Stimulated activated naive CD8-positive, alpha-beta T cell treated with anti-CD3 and anti-CD28 coated beads, Interleukin-15, amount 100 ng/mL, for 72 hours (primary cell): ENCODE measurements around the gene PCCB.
A peak's percentile ranks its signal among the peaks of the same experiment; 100 is the strongest.

Experiments used
- ATAC-seq: fragments of 150-1000 bp; cut with Tn5 transposase; 2 replicates; pipeline ENCODE4 v1.10.0; 2021; ENCODE audit warnings: mild to moderate bottlenecking, moderate library complexity
- DNase-seq, 2 donors: peaks; one replicate each; pipeline ENCODE4 v3.0.0; 2021 to 2022
- H3K27ac Mint-ChIP-seq, 2 donors: one replicate each; pipeline ENCODE4 v1.8.0; 2022; ENCODE audit warnings: mild to moderate bottlenecking in 2 of 2, mixed read lengths in 2 of 2, moderate library complexity in 2 of 2
- H3K27me3 Mint-ChIP-seq: one replicate; pipeline ENCODE4 v1.8.0; 2022; ENCODE audit warnings: mixed read lengths
- H3K4me1 Mint-ChIP-seq: one replicate; pipeline ENCODE4 v1.8.0; 2022; ENCODE audit warnings: mild to moderate bottlenecking, mixed read lengths
- H3K4me3 Mint-ChIP-seq, 2 donors: one replicate each; pipeline ENCODE4 v1.8.0; 2022; ENCODE audit warnings: mild to moderate bottlenecking in 2 of 2, mixed read lengths in 2 of 2, moderate library complexity in 1 of 2
- H3K9me3 Mint-ChIP-seq, 2 donors: one replicate each; pipeline ENCODE4 v1.8.0; 2022; ENCODE audit warnings: mixed read lengths in 2 of 2

PCCB gene

DNA sequence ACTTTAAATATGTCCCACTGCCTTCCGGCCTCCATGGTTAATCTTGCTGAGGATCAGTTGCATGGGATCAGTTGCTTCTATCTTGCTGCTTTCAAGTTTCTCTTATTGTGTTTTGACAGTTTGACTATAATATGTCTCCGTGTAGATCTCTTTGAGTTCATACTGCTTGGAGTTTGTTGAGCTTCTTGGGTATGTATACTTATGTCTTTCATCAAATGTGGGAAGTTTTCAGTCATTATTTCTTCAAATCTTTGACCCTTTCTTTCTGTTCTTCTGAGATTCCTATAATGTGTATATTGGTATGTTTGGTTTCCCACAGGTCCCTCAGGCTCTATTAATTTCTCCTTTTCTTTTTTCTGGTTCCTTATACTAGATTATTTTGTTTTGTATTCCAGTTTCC lies 30.8 kb downstream of the PCCB start:
- Mint-ChIP-seq H3K27me3 (no peaks in the 10 kb centered on the region), H3K4me3 (no peak overlapping the region), H3K4me1 (no peaks in the 10 kb centered on the region), H3K9me3 (peaks cover 23 to 25% of the 10 kb centered on the region in 2 donors), H3K27ac (no peak overlapping the region)
- DNase-seq: no peak
- ATAC-seq: no peak

DNA sequence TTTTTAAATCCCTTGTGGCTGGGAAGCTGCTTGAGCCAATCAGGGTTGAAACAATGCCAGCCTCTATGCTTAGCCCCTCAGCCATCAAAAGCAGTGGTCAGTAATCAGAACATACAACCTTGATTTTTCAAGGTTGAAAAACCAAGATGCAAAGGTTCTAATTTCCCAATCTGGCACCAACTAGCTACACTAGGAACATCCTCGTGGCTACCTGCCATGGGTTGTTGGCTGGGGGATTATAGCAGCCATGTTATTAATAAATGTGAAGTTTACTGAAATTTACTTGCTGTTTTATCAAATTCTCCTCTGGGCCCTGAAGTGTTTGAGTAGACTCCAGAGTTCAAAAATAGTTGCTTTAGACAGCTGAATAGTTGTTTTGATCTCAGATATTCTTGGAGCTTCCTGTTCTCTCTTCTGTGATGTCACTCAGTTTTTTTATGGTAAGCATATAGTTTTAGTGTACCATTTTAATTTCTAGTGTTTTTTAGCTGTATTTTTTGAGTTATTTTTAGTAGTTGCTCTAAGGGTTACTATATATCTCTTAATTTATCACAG lies 31.9 kb downstream of the PCCB start:
- Mint-ChIP-seq H3K4me3 (no peak overlapping the region), H3K9me3 (peaks cover 23 to 25% of the 10 kb centered on the region in 2 donors), H3K27me3 (no peaks in the 10 kb centered on the region), H3K4me1 (no peaks in the 10 kb centered on the region), H3K27ac (no peak overlapping the region)
- ATAC-seq (no peak), DNase-seq (no peak)

DNA sequence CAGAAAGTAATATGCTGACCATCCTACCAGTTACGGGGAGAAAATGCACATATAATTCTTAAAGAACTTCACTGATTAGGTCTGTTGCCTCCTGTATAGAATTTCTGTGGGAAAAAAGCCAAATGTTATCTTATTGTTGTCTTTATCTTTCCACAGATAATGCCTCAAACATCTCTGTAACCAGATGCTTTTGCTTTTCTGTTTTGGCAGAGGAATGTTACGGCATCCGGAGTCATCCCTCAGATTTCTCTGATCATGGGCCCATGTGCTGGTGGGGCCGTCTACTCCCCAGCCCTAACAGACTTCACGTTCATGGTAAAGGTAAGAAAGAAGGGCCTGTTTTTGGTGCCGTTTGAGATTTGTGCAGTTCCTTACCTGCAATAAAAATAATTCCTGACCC lies 33.5 kb downstream of the PCCB start:
- H3K4me1 Mint-ChIP-seq: no peaks in the 10 kb centered on the region
- H3K9me3 Mint-ChIP-seq: peaks cover 16 to 18% of the 10 kb centered on the region in 2 donors
- ATAC-seq: no peak
- no peak for DNase-seq
- H3K4me3 Mint-ChIP-seq: no peak overlapping the region
- H3K27me3 Mint-ChIP-seq: no peaks in the 10 kb centered on the region
- H3K27ac Mint-ChIP-seq: no peak overlapping the region

GRCh38 chr3:136291302-136291701 lies 41.2 kb downstream of the PCCB start:
- no peaks in the 10 kb centered on the region for H3K27me3 Mint-ChIP-seq
- DNase-seq (no peak), ATAC-seq (no peak)
- no peaks in the 10 kb centered on the region for H3K9me3 Mint-ChIP-seq
- no peaks in the 10 kb centered on the region for H3K4me1 Mint-ChIP-seq
- H3K4me3 Mint-ChIP-seq: no peak overlapping the region
- H3K27ac Mint-ChIP-seq: no peak overlapping the region

GRCh38 chr3:136292500-136292899 lies 42.4 kb downstream of the PCCB start:
- no peak for ATAC-seq
- H3K27ac Mint-ChIP-seq: no peak overlapping the region
- no peaks in the 10 kb centered on the region for H3K4me1 Mint-ChIP-seq
- H3K9me3 Mint-ChIP-seq: no peaks in the 10 kb centered on the region
- no peak overlapping the region for H3K4me3 Mint-ChIP-seq
- DNase-seq: no peak
- H3K27me3 Mint-ChIP-seq: no peaks in the 10 kb centered on the region

DNA sequence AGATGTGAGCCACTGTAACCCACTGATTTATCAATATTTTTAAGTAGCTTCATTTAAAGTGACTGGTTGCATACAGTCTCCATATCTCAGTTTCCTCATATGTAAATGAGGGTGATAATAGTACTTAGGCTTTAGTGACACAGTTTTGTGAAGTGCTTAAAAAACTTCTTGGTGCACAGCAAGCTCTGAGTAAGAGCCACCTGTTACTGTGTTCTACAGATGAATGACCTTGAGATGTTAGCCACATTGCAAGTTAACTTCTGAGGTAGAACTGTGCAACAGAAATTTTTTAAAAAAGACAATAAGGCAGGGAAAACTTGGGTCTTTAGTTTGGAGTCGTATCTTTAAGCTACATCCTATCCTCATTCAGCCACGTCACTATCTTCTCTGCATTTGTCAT lies 43.1 kb downstream of the PCCB start:
- ATAC-seq (no peak), DNase-seq (no peak)
- Mint-ChIP-seq H3K4me1 (no peaks in the 10 kb centered on the region), H3K27me3 (no peaks in the 10 kb centered on the region), H3K9me3 (no peaks in the 10 kb centered on the region), H3K27ac (no peak overlapping the region), H3K4me3 (no peak overlapping the region)

- Mint-ChIP-seq H3K27me3 (no peaks in the 10 kb centered on the region), H3K9me3 (no peaks in the 10 kb centered on the region), H3K27ac (no peak overlapping the region), H3K4me1 (no peaks in the 10 kb centered on the region), H3K4me3 (no peak overlapping the region)
- no peak for ATAC-seq
- DNase-seq: no peak
These were observed 44.0 kb downstream of the PCCB start for GRCh38 chr3:136294176-136294575.

- ATAC-seq (no peak), DNase-seq (no peak)
- Mint-ChIP-seq H3K27me3 (no peaks in the 10 kb centered on the region), H3K4me3 (no peak overlapping the region), H3K27ac (no peak overlapping the region), H3K9me3 (no peaks in the 10 kb centered on the region), H3K4me1 (no peaks in the 10 kb centered on the region)
These were observed 46.8 kb downstream of the PCCB start for GRCh38 chr3:136296960-136297359.

GRCh38 chr3:136297826-136298225 lies 47.7 kb downstream of the PCCB start:
- H3K4me3 Mint-ChIP-seq: no peak overlapping the region
- H3K27me3 Mint-ChIP-seq: no peaks in the 10 kb centered on the region
- no peaks in the 10 kb centered on the region for H3K9me3 Mint-ChIP-seq
- no peak overlapping the region for H3K27ac Mint-ChIP-seq
- H3K4me1 Mint-ChIP-seq: no peaks in the 10 kb centered on the region
- DNase-seq (no peak), ATAC-seq (no peak)

DNA sequence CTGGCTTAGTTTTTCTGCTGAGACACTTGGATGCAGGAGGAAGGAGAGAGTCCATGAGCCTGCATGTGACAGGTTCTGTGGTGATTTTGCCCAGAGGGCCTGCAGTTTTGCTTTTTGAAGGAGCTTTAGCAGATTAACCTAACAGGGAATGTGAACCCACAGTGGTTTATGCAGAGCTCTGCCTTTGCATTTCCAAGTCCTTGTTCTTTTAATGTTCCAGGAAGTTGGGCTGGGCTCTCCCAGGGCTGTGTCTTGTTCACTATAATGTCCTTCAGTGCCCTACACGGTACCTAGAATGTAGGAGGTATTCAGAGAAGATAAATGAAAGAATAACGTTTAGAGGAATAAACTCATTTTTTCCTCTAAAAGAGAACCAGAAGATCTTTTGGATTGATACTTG lies 50.3 kb downstream of the PCCB start:
- Mint-ChIP-seq H3K27ac (no peak overlapping the region), H3K4me1 (no peaks in the 10 kb centered on the region), H3K27me3 (no peaks in the 10 kb centered on the region), H3K9me3 (no peaks in the 10 kb centered on the region), H3K4me3 (no peak overlapping the region)
- DNase-seq (no peak), ATAC-seq (no peak)

DNA sequence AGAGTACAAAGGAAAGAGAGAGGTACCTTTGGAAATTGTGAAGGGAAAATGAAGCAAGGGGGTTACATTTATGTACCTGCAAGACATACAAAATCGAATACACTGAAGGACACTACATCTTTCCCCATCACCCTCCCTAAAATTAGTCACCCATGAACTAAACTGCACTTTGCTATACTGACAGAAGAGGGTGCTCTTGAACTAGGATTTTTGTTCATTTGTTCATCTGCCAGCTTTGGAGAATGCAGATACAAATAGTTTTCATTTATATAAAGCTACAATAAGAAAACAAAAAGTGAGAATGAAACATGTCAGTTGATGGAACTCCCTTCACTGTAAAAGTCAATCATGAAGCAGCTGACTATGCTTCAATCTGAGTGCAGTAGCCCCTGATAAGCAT lies 55.7 kb downstream of the PCCB start:
- DNase-seq (peak in 1 of 2 donors; percentile 9), ATAC-seq (no peak)
- Mint-ChIP-seq H3K27me3 (no peaks in the 10 kb centered on the region), H3K9me3 (no peaks in the 10 kb centered on the region), H3K4me1 (no peaks in the 10 kb centered on the region), H3K27ac (peak overlapping the region in 1 of 2 donors; percentile 41), H3K4me3 (no peak overlapping the region)

DNA sequence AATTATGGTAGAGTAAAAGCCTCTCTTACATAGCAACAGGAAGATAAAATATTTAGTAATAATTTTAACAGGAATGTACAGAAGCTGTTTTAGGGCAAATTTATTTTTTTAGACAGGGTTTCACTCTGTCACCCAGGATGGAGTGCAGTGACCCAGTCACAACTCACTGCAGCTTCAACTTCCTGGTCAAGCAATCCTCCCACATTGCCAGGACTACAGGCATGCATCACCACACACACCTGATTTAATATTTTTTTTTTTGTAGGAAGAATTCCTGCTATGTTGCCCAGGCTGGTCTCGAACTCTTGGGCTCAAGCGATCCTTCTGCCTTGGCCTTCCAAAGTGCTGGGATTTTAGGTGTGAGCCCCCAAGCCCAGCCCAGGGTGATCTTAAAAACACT lies 61.1 kb downstream of the PCCB start:
- ATAC-seq: no peak
- H3K9me3 Mint-ChIP-seq: no peaks in the 10 kb centered on the region
- H3K4me3 Mint-ChIP-seq: no peak overlapping the region

GRCh38 chr3:136311968-136312367 lies 61.8 kb downstream of the PCCB start:
- H3K9me3 Mint-ChIP-seq: no peaks in the 10 kb centered on the region
- no peak overlapping the region for H3K4me3 Mint-ChIP-seq
- DNase-seq: no peak
- H3K27ac Mint-ChIP-seq: no peak overlapping the region
- ATAC-seq: no peak
- H3K4me1 Mint-ChIP-seq: no peaks in the 10 kb centered on the region
- no peaks in the 10 kb centered on the region for H3K27me3 Mint-ChIP-seq

More for the DNA sequence above, 61.1 kb downstream of the PCCB start:
- no peaks in the 10 kb centered on the region for H3K27me3 Mint-ChIP-seq
- no peak overlapping the region for H3K27ac Mint-ChIP-seq
- no peaks in the 10 kb centered on the region for H3K4me1 Mint-ChIP-seq
- DNase-seq: no peak

DNA sequence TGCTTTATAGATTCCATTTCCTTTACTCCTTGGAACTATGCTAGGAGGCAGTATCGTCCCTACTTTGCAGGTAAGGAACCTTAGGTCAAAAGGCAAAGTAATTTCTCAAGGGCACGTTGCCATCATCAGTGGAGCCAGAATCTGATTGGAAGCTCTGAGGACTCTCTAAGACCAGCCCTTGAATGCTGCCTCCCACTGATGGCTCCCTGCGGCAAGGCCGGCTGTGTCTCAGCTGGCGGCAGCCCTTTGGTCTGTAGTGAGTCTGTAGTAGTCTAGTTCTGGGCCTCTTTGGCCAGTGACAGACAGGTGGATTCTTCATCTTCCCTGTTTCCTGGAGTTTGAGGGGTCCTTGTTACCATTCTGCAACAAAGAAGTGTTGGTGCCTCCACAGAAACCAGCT lies 76.2 kb downstream of the PCCB start:
- H3K4me3 Mint-ChIP-seq: no peak overlapping the region
- no peaks in the 10 kb centered on the region for H3K27me3 Mint-ChIP-seq
- H3K4me1 Mint-ChIP-seq: no peaks in the 10 kb centered on the region
- H3K27ac Mint-ChIP-seq: no peak overlapping the region
- H3K9me3 Mint-ChIP-seq: peaks cover 22 to 27% of the 10 kb centered on the region in 2 donors
- no peak for DNase-seq
- ATAC-seq: no peak

- Mint-ChIP-seq H3K27ac (peak overlapping the region in 1 of 2 donors; percentile 12), H3K27me3 (no peaks in the 10 kb centered on the region), H3K9me3 (peaks cover 8 to 16% of the 10 kb centered on the region in 2 donors), H3K4me1 (no peaks in the 10 kb centered on the region), H3K4me3 (no peak overlapping the region)
- no peak for DNase-seq
- ATAC-seq: no peak
These were observed 77.5 kb downstream of the PCCB start for GRCh38 chr3:136327671-136328070.

GRCh38 chr3:136329593-136329992 lies 79.5 kb downstream of the PCCB start:
- no peak overlapping the region for H3K27ac Mint-ChIP-seq
- H3K9me3 Mint-ChIP-seq: peaks cover 0 to 1% of the 10 kb centered on the region in 2 donors
- no peak for ATAC-seq
- no peak for DNase-seq
- H3K4me3 Mint-ChIP-seq: no peak overlapping the region
- peaks cover 5% of the 10 kb centered on the region for H3K4me1 Mint-ChIP-seq
- H3K27me3 Mint-ChIP-seq: no peaks in the 10 kb centered on the region

DNA sequence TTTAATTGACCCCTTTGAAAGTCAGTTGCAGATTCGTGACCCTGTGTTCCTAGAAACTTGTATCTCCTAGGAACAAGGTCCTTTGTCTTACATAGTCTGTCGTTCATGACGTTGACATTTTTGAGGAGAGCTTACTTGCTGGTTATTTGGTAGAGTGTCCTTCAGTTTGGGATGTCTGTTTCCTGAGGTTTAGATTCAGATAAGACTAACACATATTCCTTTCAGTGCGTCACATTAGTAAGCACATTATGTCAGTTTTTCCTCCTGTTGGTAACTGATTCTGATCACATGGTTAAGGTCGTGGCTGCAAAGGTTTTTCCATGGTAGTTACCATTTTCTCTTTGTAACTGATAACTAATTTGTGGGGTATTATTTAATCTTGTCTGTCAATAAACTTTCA lies 80.8 kb downstream of the PCCB start:
- Mint-ChIP-seq H3K4me3 (no peak overlapping the region), H3K9me3 (no peaks in the 10 kb centered on the region), H3K27me3 (no peaks in the 10 kb centered on the region), H3K27ac (peak overlapping the region in 1 of 2 donors; percentile 27), H3K4me1 (peaks cover 5% of the 10 kb centered on the region)
- DNase-seq (no peak), ATAC-seq (no peak)
